Loucy (cell line): ENCODE measurements around the gene TIMM50.

Source experiments
- CTCF ChIP-seq: fragments of 200-600 bp; sonication (generic); conservative IDR thresholded peaks from 2 replicates; pipeline ENCODE4 v1.5.1; 2014; ENCODE audit warnings: mild to moderate bottlenecking, antibody characterized with exemption, low read length
- EZH2phosphoT487 ChIP-seq: fragments of 200-600 bp; IDR thresholded peaks from 2 replicates; pipeline ENCODE4 v1.6.1; 2018; ENCODE audit warnings: antibody characterized with exemption, mild to moderate bottlenecking, moderate library complexity, borderline replicate concordance

GRCh38 chr19:39512988-39513387 is 32.4 kb downstream of the TIMM50 start:
- TF ChIP-seq CTCF, result no peak
- no peak for TF ChIP-seq EZH2phosphoT487
